HepG2 (cell line): ENCODE results near the gene EBF4. TPM values are rescaled to one million over a fixed set of nuclear protein-coding genes. Genes with fewer than 3 reads are reported as not detected.

Source experiments
- ATAC-seq: fragments of 200-7000 bp; cut with Tn5 transposase; 3 replicates; pipeline ENCODE4 v1.9.1; 2020; ENCODE audit warnings: mild to moderate bottlenecking, moderate library complexity
- BruUV-seq: library from RNA; stranded (reverse); fragments of 400-500 nt; replicated peaks from 2 replicates; lab custom pipeline; 2021; lab: Mats Ljungman, UMichigan
- CTCF ChIA-PET: fragments of 300-600 bp; formaldehyde crosslinking; extraction: SDS; loops from one replicate; lab custom pipeline; 2021; ENCODE audit warnings: low total read pairs, inconsistent platforms, low intra/inter-chr PET ratio; lab: Yijun Ruan, JAX
- POLR2A ChIA-PET: fragments of 350-600 bp; sonication (Branson Sonifier 250); formaldehyde crosslinking; loops from one replicate; lab custom pipeline; 2020; ENCODE audit warnings: antibody characterized with exemption, inconsistent platforms; lab: Yijun Ruan, JAX
- DNase-seq: peaks from one replicate; pipeline ENCODE4 v3.0.0-alpha.2; 2015; ENCODE audit warnings: low spot score
- FAIRE-seq: peaks from 3 replicates; lab custom pipeline; 2011; peaks lifted over from hg19 to GRCh38; lab: Jason Lieb, UNC
- H2AFZ ChIP-seq: one replicate; pipeline ENCODE4 v1.6.1; 2011; ENCODE audit warnings: low read length, inconsistent platforms
- H3K27ac ChIP-seq: fragments of 300-600 bp; 3 replicates; pipeline ENCODE4 v1.8.0; 2011; ENCODE audit warnings: mixed run types, mild to moderate bottlenecking, mixed read lengths, low read length, inconsistent platforms; ENCODE audit not compliant: insufficient read depth; ENCODE audit errors: extremely low read length
- H3K27me3 ChIP-seq, 2 experiments: fragments of 200-600 bp in 1 of 2; 2 replicates in 1 of 2; 3 replicates in 1 of 2; pipeline versions ENCODE4 v1.6.0 to v1.8.0; 2011; ENCODE audit warnings: low read length in 2 of 2, mild to moderate bottlenecking in 2 of 2, moderate library complexity in 2 of 2, inconsistent platforms in 1 of 2; ENCODE audit not compliant: insufficient read depth in 2 of 2, control insufficient read depth in 1 of 2
- H3K36me3 ChIP-seq, 2 experiments: fragments of 200-600 bp in 1 of 2; replicated peaks in 1 of 2; 2 replicates in 1 of 2; 3 replicates in 1 of 2; pipeline versions ENCODE4 v1.5.1 to v1.8.0; 2011; ENCODE audit warnings: low read length in 2 of 2, inconsistent platforms in 1 of 2; ENCODE audit not compliant: insufficient read depth in 2 of 2, control insufficient read depth in 1 of 2
- H3K4me1 ChIP-seq: 2 replicates; pipeline ENCODE4 v1.5.1; 2012; ENCODE audit warnings: low read length, inconsistent platforms; ENCODE audit not compliant: insufficient read depth
- H3K4me2 ChIP-seq: 2 replicates; pipeline ENCODE4 v1.6.0; 2011; ENCODE audit warnings: low read depth, low read length, inconsistent platforms
- H3K4me3 ChIP-seq, 3 experiments: fragments of 200-600 bp in 1 of 3; sonication (generic), shearing (Covaris generic) in 1 of 3; replicated peaks in 1 of 3; 2 replicates each; pipeline ENCODE4 v1.5.1; 2011 to 2016; ENCODE audit warnings: low read length in 3 of 3, inconsistent platforms in 2 of 3, low read depth in 2 of 3, mild to moderate bottlenecking in 2 of 3, control low read depth in 1 of 3, mixed read lengths in 1 of 3; ENCODE audit not compliant: insufficient read depth in 1 of 3
- H3K79me2 ChIP-seq: one replicate; pipeline ENCODE4 v1.6.1; 2011; ENCODE audit warnings: low read length, inconsistent platforms; ENCODE audit not compliant: insufficient read depth
- H3K9ac ChIP-seq: 2 replicates; pipeline ENCODE4 v1.6.0; 2011; ENCODE audit warnings: mild to moderate bottlenecking, low read depth, low read length, inconsistent platforms; ENCODE audit not compliant: insufficient read depth
- H3K9me3 ChIP-seq: 2 replicates; pipeline ENCODE4 v1.5.1; 2012; ENCODE audit warnings: mild to moderate bottlenecking, low read length
- H4K20me1 ChIP-seq: 2 replicates; pipeline ENCODE4 v1.6.0; 2011; ENCODE audit warnings: inconsistent platforms, mild to moderate bottlenecking, low read length, moderate library complexity; ENCODE audit not compliant: insufficient read depth
- CCDC6 ChIP-seq: sonication (generic); formaldehyde crosslinking; IDR thresholded peaks from 2 replicates; pipeline ENCODE4 v1.8.1; 2022; ENCODE audit warnings: mild to moderate bottlenecking, missing genetic modification reagents, moderate library complexity
- KAT8 ChIP-seq: IDR thresholded peaks from 2 replicates; pipeline ENCODE4 v1.6.1; 2016; ENCODE audit warnings: missing genetic modification reagents, missing compliant biosample characterization
- KDM4B ChIP-seq: sonication (generic); formaldehyde crosslinking; IDR thresholded peaks from 2 replicates; pipeline ENCODE4 v1.4.0; 2020; ENCODE audit warnings: missing genetic modification reagents
- NCOR1 ChIP-seq: fragments of 200-600 bp; sonication (generic); IDR thresholded peaks from 2 replicates; pipeline ENCODE4 v1.7.0; 2017; ENCODE audit warnings: antibody characterized with exemption, low read length, borderline replicate concordance
- PCBP1 ChIP-seq: fragments of 200-400 bp; formaldehyde crosslinking; IDR thresholded peaks from 2 replicates; pipeline ENCODE4 v1.6.1; 2017; ENCODE audit warnings: mild to moderate bottlenecking, low read depth, low read length, borderline replicate concordance
- PRDM4 ChIP-seq: sonication (generic); formaldehyde crosslinking; IDR thresholded peaks from 2 replicates; pipeline ENCODE4 v1.9.0; 2021; ENCODE audit warnings: missing genetic modification reagents, borderline replicate concordance
- RBAK ChIP-seq: sonication (generic); formaldehyde crosslinking; IDR thresholded peaks from 2 replicates; pipeline ENCODE4 v1.5.1; 2020; ENCODE audit warnings: mild to moderate bottlenecking, missing genetic modification reagents
- RELA ChIP-seq: sonication (generic); formaldehyde crosslinking; IDR thresholded peaks from 2 replicates; pipeline ENCODE4 v1.4.0; 2020; ENCODE audit warnings: missing genetic modification reagents
- RFX3 ChIP-seq: IDR thresholded peaks from 2 replicates; pipeline ENCODE4 v1.6.1; 2016; ENCODE audit warnings: missing biosample characterization, missing genetic modification reagents
- THYN1 ChIP-seq: sonication (generic); formaldehyde crosslinking; IDR thresholded peaks from 2 replicates; pipeline ENCODE4 v1.8.1; 2023; ENCODE audit warnings: low read depth, mild to moderate bottlenecking, moderate library complexity, missing genetic modification reagents, borderline replicate concordance
- ZKSCAN5 ChIP-seq: sonication (generic); formaldehyde crosslinking; IDR thresholded peaks from 2 replicates; pipeline ENCODE4 v1.5.1; 2020; ENCODE audit warnings: mild to moderate bottlenecking, missing genetic modification reagents
- ZNF607 ChIP-seq: sonication (generic); formaldehyde crosslinking; IDR thresholded peaks from 2 replicates; pipeline ENCODE4 v1.5.1; 2020; ENCODE audit warnings: missing genetic modification reagents, mild to moderate bottlenecking, borderline replicate concordance
- ZNF777 ChIP-seq: sonication (generic); formaldehyde crosslinking; IDR thresholded peaks from 2 replicates; pipeline ENCODE4 v1.4.0; 2020; ENCODE audit warnings: missing genetic modification reagents
- ZNF784 ChIP-seq: sonication (generic); formaldehyde crosslinking; IDR thresholded peaks from 2 replicates; pipeline ENCODE4 v1.5.1; 2020; ENCODE audit warnings: missing genetic modification reagents, mild to moderate bottlenecking, borderline replicate concordance
- WGBS: methylation state at CpG from one replicate; pipeline ENCODE4 v1.1.6; 2017; ENCODE audit warnings: low lambda C conversion rate; 5-methylcytosine and 5-hydroxymethylcytosine counted together
- in situ Hi-C: cut with HindIII; loops from 2 replicates; pipeline ENCODE4 v1.10.0; 2017; ENCODE audit warnings: low pct_unique_long_range_greater_than_20kb; ENCODE audit not compliant: extremely low pct_ligation_motif_present
- intact Hi-C: fragments of 100-400 bp; cut with micrococcal nuclease; formaldehyde crosslinking; loops from one replicate; pipeline ENCODE4 v1.10.0; 2022; ENCODE audit not compliant: unreplicated experiment
- polyA plus RNA-seq, 8 experiments: library from polyadenylated mRNA; depleted of rRNA in 3 of 8; stranded (reverse) in 7 of 8; unstranded in 1 of 8; fragments of >200 nt; fragmentation: Illumina TruSeq in 4 of 8; extraction: Trizol in 4 of 8; gene quantifications; 2 replicates each; pipeline versions ENCODE4 v1.2.1 to v1.2.3, GENCODE V29; 2011 to 2016; ENCODE audit warnings: low read depth in 4 of 8, missing spikeins in 1 of 8, mixed read lengths in 1 of 8; ENCODE audit not compliant: insufficient read depth in 1 of 8
- total RNA-seq, 5 experiments: library from RNA; depleted of rRNA; stranded (reverse); fragments of >200 nt; fragmentation: Illumina TruSeq; extraction: Trizol; gene quantifications; 2 replicates each; pipeline ENCODE4 v1.2.3, GENCODE V29; 2016; ENCODE audit warnings: low read depth in 1 of 5

Gene EBF4
- total and polyA plus RNA-seq, 2 of the 13 experiments (the other 11 are each of a cell fraction or from before 2014, with no cell fraction given): 0.84 to 2.2 TPM

- Histone ChIP-seq H3K9ac (no peak overlapping the region), H3K9me3 (no peaks in the 10 kb centered on the region), H3K79me2 (no peaks in the 10 kb centered on the region), H3K4me2 (no peak overlapping the region), H3K4me1 (no peaks in the 10 kb centered on the region), H3K27me3 (peaks cover 10 to 51% of the 10 kb centered on the region in 2 experiments), H2AFZ (no peak overlapping the region), H4K20me1 (no peaks in the 10 kb centered on the region), H3K27ac (no peak overlapping the region), H3K36me3 (no peaks in the 10 kb centered on the region), H3K4me3 (no peak overlapping the region)
- CTCF ChIA-PET: no interaction called here
- BruUV-seq: no TSS peak
- TF ChIP-seq ZNF784 (CRISPR knock-in tag) (no peak), ZNF607 (no peak), ZKSCAN5 (CRISPR knock-in tag) (no peak), THYN1 (CRISPR knock-in tag) (no peak), ZNF777 (CRISPR knock-in tag) (no peak)
- POLR2A ChIA-PET: no interaction called here
- FAIRE-seq: no peak
- intact Hi-C loops (no loop called here), in situ Hi-C loops (no loop called here)
- 32% methylated on average over 3 of the region's 3 CpGs for WGBS
- ATAC-seq: no peak
- DNase-seq: no peak
Observed at GRCh38 chr20:2736441-2736840, 43.9 kb downstream of the EBF4 start.

- Histone ChIP-seq H2AFZ (no peak overlapping the region), H3K27me3 (peaks cover 10 to 59% of the 10 kb centered on the region in 2 experiments), H3K4me2 (no peak overlapping the region), H3K4me3 (no peak overlapping the region), H3K9me3 (no peaks in the 10 kb centered on the region), H3K36me3 (no peaks in the 10 kb centered on the region), H3K4me1 (no peaks in the 10 kb centered on the region), H3K27ac (no peak overlapping the region), H4K20me1 (no peaks in the 10 kb centered on the region), H3K9ac (no peak overlapping the region), H3K79me2 (no peaks in the 10 kb centered on the region)
- DNase-seq: no peak
- no peak for FAIRE-seq
- in situ Hi-C loops (no loop called here), intact Hi-C loops (no loop called here)
- POLR2A ChIA-PET: no interaction called here
- 42% methylated on average over 8 of the region's 8 CpGs for WGBS
- ATAC-seq: no peak
- no TSS peak for BruUV-seq
- CTCF ChIA-PET: no interaction called here
- TF ChIP-seq RFX3 (CRISPR knock-in tag) (no peak), KAT8 (CRISPR knock-in tag) (no peak), RELA (CRISPR knock-in tag) (no peak), KDM4B (CRISPR knock-in tag) (no peak), PRDM4 (CRISPR knock-in tag) (no peak), NCOR1 (no peak), CCDC6 (CRISPR knock-in tag) (no peak), ZKSCAN5 (CRISPR knock-in tag) (no peak), PCBP1 (no peak), RBAK (CRISPR knock-in tag) (no peak)
Observed at GRCh38 chr20:2738331-2739041, 45.9 kb downstream of the EBF4 start.
